GM18909 (cell line): ENCODE measurements around the gene LCNL1.

ENCODE experiments used
- ATAC-seq: cut with Tn5 transposase; IDR thresholded peaks from one replicate; pipeline ENCODE4 v1.9.1; 2021; ENCODE audit warnings: mild to moderate bottlenecking; ENCODE audit not compliant: unreplicated experiment, poor library complexity

LCNL1 gene

GRCh38 chr9:137007816-137008270 lies 25.1 kb downstream of the LCNL1 start:
- ATAC-seq, result no peak

GRCh38 chr9:137008312-137008711 lies 25.5 kb downstream of the LCNL1 start:
- no peak for ATAC-seq

- ATAC-seq, result no peak
Measured at GRCh38 chr9:137009217-137009616, 26.4 kb downstream of the LCNL1 start.

GRCh38 chr9:137009938-137010732 lies 27.3 kb downstream of the LCNL1 start:
- ATAC-seq, result no peak

GRCh38 chr9:137011156-137011555 lies 28.4 kb downstream of the LCNL1 start:
- ATAC-seq, result no peak

- no peak for ATAC-seq
Measured at GRCh38 chr9:137011907-137012675, 29.3 kb downstream of the LCNL1 start.

- ATAC-seq, result no peak
Measured at GRCh38 chr9:137012694-137013570, 30.1 kb downstream of the LCNL1 start.

GRCh38 chr9:137013571-137013940 lies 30.8 kb downstream of the LCNL1 start:
- no peak for ATAC-seq

GRCh38 chr9:137014166-137014565 lies 31.4 kb downstream of the LCNL1 start:
- no peak for ATAC-seq

- no peak for ATAC-seq
Measured at GRCh38 chr9:137014776-137015539, 32.2 kb downstream of the LCNL1 start.

GRCh38 chr9:137015540-137015930 lies 32.7 kb downstream of the LCNL1 start:
- ATAC-seq, result no peak

GRCh38 chr9:137015976-137016375 lies 33.2 kb downstream of the LCNL1 start:
- no peak for ATAC-seq

- ATAC-seq, result no peak
Measured at GRCh38 chr9:137016436-137016835, 33.6 kb downstream of the LCNL1 start.

GRCh38 chr9:137017071-137017470 lies 34.3 kb downstream of the LCNL1 start:
- no peak for ATAC-seq

- no peak for ATAC-seq
Measured at GRCh38 chr9:137017791-137018497, 35.2 kb downstream of the LCNL1 start.

GRCh38 chr9:137018761-137019559 lies 36.2 kb downstream of the LCNL1 start:
- no peak for ATAC-seq

GRCh38 chr9:137019891-137020683 lies 37.3 kb downstream of the LCNL1 start:
- ATAC-seq, result no peak
